K562 (cell line): ENCODE measurements around the gene CCAR1. TPM values are rescaled to one million over a fixed set of nuclear protein-coding genes. Genes with fewer than 3 reads are reported as not detected.

Experiments
- BCOR ChIP-seq: fragments of 450-650 bp; IDR thresholded peaks from 2 replicates; pipeline ENCODE4 v1.6.1; 2016
- ELF1 ChIP-seq: fragments of 200-800 bp; sonication (Bioruptor generic); IDR thresholded peaks from 2 replicates; pipeline ENCODE4 v1.6.1; 2016; ENCODE audit warnings: missing genetic modification characterization, missing compliant biosample characterization
- GATAD2B ChIP-seq: fragments of 450-650 bp; IDR thresholded peaks from 2 replicates; pipeline ENCODE4 v1.6.1; 2017; ENCODE audit warnings: mild to moderate bottlenecking, borderline replicate concordance
- HNRNPL ChIP-seq: fragments of 200-400 bp; formaldehyde crosslinking; IDR thresholded peaks from 2 replicates; pipeline ENCODE4 v1.6.1; 2017; ENCODE audit warnings: low read depth, mild to moderate bottlenecking, low read length
- MEF2D ChIP-seq: conservative IDR thresholded peaks from 2 replicates; pipeline ENCODE4 v1.6.1; 2016; ENCODE audit warnings: low read depth, missing genetic modification characterization, missing compliant biosample characterization
- SMARCA4 ChIP-seq: fragments of 450-650 bp; IDR thresholded peaks from 2 replicates; pipeline ENCODE4 v1.6.1; 2016
- ZNF324 ChIP-seq: fragments of 250-450 bp; sonication (Bioruptor Pico); IDR thresholded peaks from 2 replicates; pipeline ENCODE4 v1.4.0; 2020; ENCODE audit warnings: mild to moderate bottlenecking
- ZSCAN32 ChIP-seq: fragments of 450-650 bp; formaldehyde crosslinking; IDR thresholded peaks from 2 replicates; pipeline ENCODE4 v1.4.0; 2020; ENCODE audit warnings: mild to moderate bottlenecking, moderate library complexity
- polyA plus RNA-seq, 8 experiments: library from polyadenylated mRNA; depleted of rRNA in 4 of 8; stranded (reverse) in 5 of 8; unstranded in 3 of 8; fragments of >200 nt; fragmentation: Nextera tagmentation in 2 of 8; fragmentation: Illumina TruSeq in 1 of 8; extraction: Ambion mirVana in 2 of 8; extraction: Trizol in 1 of 8; gene quantifications; 2 replicates each; pipeline versions ENCODE4 v1.2.1 to v1.2.3, GENCODE V29; 2011 to 2014; ENCODE audit warnings: inconsistent platforms in 1 of 8, missing spikeins in 1 of 8
- total RNA-seq, 7 experiments: library from RNA; depleted of rRNA in 6 of 7; stranded (reverse); fragments of >200 nt in 6 of 7; fragmentation: Illumina TruSeq in 2 of 7; extraction: Trizol in 2 of 7; gene quantifications; 2 replicates each; pipeline versions ENCODE4 v1.2.1 to v1.2.3, GENCODE V29; 2011 to 2021; ENCODE audit warnings: low replicate concordance in 1 of 7
- TF ChIP-seq, protein P1 (sequence below): fragments of 450-650 bp; conservative IDR thresholded peaks from 2 replicates; pipeline ENCODE4 v1.6.1; 2016; ENCODE audit warnings: missing genetic modification characterization, low read depth, mild to moderate bottlenecking, missing compliant biosample characterization, moderate library complexity
- TF ChIP-seq, protein P2 (sequence below): fragments of 450-650 bp; IDR thresholded peaks from 2 replicates; pipeline ENCODE4 v1.6.1; 2017; ENCODE audit warnings: antibody characterized with exemption, mild to moderate bottlenecking
- TF ChIP-seq, protein P3 (sequence below): fragments of 450-650 bp; IDR thresholded peaks from 2 replicates; pipeline ENCODE4 v1.6.1; 2016; ENCODE audit warnings: mild to moderate bottlenecking, moderate library complexity

The CCAR1 gene
- total and polyA plus RNA-seq, 9 of the 15 experiments (the other 6 are each of a cell fraction or from before 2014, with no cell fraction given): 44.8 to 173 (median 111) TPM

DNA sequence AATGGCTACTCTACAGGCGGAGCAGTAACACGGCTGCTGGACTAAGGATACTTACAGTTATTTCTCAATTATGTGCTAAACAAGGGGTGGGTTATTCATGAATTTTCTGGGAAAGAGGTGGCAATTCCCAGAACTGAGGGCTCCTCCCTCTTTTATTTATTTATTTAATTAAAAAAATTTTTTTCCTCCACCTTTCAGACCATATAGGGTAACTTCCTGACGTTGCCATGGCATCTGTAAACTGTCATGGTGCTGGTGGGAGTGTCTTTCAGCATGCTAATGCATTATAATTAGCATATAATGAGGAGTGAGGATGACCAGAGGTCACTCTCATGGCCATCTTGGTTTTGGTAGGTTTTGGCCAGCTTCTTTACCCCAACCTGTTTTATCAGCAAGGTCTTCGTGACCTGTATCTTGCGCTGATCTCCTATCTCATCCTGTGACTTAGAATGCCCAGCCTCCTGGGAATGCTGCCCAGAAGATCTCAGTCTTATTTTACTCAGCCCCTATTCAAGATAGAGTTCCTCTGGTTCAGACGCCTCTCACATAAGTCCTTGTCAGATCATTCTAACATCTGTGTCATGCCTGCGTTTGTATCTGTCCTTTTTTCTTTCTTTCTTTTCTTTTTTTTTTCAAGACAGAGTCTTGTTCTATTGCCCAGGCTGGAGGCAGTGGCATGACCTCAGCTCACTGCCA, 90.4 kb downstream of the CCAR1 start (continued):
- TF ChIP-seq, protein P1, sequence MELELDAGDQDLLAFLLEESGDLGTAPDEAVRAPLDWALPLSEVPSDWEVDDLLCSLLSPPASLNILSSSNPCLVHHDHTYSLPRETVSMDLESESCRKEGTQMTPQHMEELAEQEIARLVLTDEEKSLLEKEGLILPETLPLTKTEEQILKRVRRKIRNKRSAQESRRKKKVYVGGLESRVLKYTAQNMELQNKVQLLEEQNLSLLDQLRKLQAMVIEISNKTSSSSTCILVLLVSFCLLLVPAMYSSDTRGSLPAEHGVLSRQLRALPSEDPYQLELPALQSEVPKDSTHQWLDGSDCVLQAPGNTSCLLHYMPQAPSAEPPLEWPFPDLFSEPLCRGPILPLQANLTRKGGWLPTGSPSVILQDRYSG (tag): peak; percentile 71
- TF ChIP-seq ZNF324 (CRISPR knock-in tag) (no peak), ZSCAN32 (CRISPR knock-in tag) (no peak), MEF2D (tag) (peak; percentile 54; the same call in 1 of the 2 replicates), BCOR (no peak), GATAD2B (no peak), ELF1 (tag) (no peak), SMARCA4 (no peak), HNRNPL (no peak)
- TF ChIP-seq, protein P2, sequence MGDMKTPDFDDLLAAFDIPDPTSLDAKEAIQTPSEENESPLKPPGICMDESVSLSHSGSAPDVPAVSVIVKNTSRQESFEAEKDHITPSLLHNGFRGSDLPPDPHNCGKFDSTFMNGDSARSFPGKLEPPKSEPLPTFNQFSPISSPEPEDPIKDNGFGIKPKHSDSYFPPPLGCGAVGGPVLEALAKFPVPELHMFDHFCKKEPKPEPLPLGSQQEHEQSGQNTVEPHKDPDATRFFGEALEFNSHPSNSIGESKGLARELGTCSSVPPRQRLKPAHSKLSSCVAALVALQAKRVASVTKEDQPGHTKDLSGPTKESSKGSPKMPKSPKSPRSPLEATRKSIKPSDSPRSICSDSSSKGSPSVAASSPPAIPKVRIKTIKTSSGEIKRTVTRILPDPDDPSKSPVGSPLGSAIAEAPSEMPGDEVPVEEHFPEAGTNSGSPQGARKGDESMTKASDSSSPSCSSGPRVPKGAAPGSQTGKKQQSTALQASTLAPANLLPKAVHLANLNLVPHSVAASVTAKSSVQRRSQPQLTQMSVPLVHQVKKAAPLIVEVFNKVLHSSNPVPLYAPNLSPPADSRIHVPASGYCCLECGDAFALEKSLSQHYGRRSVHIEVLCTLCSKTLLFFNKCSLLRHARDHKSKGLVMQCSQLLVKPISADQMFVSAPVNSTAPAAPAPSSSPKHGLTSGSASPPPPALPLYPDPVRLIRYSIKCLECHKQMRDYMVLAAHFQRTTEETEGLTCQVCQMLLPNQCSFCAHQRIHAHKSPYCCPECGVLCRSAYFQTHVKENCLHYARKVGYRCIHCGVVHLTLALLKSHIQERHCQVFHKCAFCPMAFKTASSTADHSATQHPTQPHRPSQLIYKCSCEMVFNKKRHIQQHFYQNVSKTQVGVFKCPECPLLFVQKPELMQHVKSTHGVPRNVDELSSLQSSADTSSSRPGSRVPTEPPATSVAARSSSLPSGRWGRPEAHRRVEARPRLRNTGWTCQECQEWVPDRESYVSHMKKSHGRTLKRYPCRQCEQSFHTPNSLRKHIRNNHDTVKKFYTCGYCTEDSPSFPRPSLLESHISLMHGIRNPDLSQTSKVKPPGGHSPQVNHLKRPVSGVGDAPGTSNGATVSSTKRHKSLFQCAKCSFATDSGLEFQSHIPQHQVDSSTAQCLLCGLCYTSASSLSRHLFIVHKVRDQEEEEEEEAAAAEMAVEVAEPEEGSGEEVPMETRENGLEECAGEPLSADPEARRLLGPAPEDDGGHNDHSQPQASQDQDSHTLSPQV: no peak
- TF ChIP-seq, protein P3, sequence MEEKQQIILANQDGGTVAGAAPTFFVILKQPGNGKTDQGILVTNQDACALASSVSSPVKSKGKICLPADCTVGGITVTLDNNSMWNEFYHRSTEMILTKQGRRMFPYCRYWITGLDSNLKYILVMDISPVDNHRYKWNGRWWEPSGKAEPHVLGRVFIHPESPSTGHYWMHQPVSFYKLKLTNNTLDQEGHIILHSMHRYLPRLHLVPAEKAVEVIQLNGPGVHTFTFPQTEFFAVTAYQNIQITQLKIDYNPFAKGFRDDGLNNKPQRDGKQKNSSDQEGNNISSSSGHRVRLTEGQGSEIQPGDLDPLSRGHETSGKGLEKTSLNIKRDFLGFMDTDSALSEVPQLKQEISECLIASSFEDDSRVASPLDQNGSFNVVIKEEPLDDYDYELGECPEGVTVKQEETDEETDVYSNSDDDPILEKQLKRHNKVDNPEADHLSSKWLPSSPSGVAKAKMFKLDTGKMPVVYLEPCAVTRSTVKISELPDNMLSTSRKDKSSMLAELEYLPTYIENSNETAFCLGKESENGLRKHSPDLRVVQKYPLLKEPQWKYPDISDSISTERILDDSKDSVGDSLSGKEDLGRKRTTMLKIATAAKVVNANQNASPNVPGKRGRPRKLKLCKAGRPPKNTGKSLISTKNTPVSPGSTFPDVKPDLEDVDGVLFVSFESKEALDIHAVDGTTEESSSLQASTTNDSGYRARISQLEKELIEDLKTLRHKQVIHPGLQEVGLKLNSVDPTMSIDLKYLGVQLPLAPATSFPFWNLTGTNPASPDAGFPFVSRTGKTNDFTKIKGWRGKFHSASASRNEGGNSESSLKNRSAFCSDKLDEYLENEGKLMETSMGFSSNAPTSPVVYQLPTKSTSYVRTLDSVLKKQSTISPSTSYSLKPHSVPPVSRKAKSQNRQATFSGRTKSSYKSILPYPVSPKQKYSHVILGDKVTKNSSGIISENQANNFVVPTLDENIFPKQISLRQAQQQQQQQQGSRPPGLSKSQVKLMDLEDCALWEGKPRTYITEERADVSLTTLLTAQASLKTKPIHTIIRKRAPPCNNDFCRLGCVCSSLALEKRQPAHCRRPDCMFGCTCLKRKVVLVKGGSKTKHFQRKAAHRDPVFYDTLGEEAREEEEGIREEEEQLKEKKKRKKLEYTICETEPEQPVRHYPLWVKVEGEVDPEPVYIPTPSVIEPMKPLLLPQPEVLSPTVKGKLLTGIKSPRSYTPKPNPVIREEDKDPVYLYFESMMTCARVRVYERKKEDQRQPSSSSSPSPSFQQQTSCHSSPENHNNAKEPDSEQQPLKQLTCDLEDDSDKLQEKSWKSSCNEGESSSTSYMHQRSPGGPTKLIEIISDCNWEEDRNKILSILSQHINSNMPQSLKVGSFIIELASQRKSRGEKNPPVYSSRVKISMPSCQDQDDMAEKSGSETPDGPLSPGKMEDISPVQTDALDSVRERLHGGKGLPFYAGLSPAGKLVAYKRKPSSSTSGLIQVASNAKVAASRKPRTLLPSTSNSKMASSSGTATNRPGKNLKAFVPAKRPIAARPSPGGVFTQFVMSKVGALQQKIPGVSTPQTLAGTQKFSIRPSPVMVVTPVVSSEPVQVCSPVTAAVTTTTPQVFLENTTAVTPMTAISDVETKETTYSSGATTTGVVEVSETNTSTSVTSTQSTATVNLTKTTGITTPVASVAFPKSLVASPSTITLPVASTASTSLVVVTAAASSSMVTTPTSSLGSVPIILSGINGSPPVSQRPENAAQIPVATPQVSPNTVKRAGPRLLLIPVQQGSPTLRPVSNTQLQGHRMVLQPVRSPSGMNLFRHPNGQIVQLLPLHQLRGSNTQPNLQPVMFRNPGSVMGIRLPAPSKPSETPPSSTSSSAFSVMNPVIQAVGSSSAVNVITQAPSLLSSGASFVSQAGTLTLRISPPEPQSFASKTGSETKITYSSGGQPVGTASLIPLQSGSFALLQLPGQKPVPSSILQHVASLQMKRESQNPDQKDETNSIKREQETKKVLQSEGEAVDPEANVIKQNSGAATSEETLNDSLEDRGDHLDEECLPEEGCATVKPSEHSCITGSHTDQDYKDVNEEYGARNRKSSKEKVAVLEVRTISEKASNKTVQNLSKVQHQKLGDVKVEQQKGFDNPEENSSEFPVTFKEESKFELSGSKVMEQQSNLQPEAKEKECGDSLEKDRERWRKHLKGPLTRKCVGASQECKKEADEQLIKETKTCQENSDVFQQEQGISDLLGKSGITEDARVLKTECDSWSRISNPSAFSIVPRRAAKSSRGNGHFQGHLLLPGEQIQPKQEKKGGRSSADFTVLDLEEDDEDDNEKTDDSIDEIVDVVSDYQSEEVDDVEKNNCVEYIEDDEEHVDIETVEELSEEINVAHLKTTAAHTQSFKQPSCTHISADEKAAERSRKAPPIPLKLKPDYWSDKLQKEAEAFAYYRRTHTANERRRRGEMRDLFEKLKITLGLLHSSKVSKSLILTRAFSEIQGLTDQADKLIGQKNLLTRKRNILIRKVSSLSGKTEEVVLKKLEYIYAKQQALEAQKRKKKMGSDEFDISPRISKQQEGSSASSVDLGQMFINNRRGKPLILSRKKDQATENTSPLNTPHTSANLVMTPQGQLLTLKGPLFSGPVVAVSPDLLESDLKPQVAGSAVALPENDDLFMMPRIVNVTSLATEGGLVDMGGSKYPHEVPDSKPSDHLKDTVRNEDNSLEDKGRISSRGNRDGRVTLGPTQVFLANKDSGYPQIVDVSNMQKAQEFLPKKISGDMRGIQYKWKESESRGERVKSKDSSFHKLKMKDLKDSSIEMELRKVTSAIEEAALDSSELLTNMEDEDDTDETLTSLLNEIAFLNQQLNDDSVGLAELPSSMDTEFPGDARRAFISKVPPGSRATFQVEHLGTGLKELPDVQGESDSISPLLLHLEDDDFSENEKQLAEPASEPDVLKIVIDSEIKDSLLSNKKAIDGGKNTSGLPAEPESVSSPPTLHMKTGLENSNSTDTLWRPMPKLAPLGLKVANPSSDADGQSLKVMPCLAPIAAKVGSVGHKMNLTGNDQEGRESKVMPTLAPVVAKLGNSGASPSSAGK: no peak
